GM13977 (cell line): ENCODE measurements around the gene AQP7.

ENCODE experiments used
- DNase-seq: peaks from one replicate; pipeline ENCODE4 v3.0.0; 2012; ENCODE audit warnings: low spot score
- CTCF ChIP-seq: IDR thresholded peaks from 2 replicates; pipeline ENCODE4 v1.5.1; 2012; ENCODE audit warnings: mild to moderate bottlenecking, control low read depth; ENCODE audit not compliant: insufficient read depth; ENCODE audit errors: extremely low read depth, missing control alignments
- in situ Hi-C: fragments of 300-500 bp; cut with MboI; formaldehyde crosslinking; loops from one replicate; pipeline ENCODE4 v1.12.0; 2022; ENCODE audit warnings: low sequenced_read_pairs, low pct_unique_long_range_greater_than_20kb, mixed read lengths, inconsistent platforms; ENCODE audit not compliant: unreplicated experiment

AQP7 gene

GRCh38 chr9:33439731-33440130 lies 37.4 kb upstream of the AQP7 start:
- no peak for DNase-seq
- TF ChIP-seq CTCF = no peak
- in situ Hi-C loops = no loop called here

- in situ Hi-C loops = no loop called here
- no peak for DNase-seq
These were observed 36.7 kb upstream of the AQP7 start for GRCh38 chr9:33438926-33439680.

DNA sequence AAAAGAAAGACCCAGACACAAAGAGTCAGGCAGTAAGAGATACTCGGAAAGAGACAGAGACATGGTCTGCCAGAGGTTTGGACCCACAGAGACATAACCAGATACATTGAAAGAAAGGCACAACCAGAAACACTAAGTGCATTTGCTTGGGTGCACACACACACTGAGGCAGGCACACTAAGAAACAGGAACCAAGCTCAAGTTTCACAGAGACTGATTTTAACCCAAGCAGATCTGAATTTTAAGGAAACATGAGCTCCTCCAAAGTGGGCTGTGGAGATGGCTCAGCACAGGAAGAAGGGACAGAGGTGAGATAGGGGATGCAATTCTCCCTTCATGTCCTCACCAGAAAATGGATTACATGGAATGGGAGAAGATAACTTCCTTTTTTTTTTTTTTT lies 35.5 kb upstream of the AQP7 start:
- TF ChIP-seq CTCF = no peak
- in situ Hi-C loops = no loop called here
- DNase-seq = no peak

More at GRCh38 chr9:33438926-33439680, 36.7 kb upstream of the AQP7 start:
- TF ChIP-seq CTCF = no peak

GRCh38 chr9:33437205-33437604 lies 34.8 kb upstream of the AQP7 start:
- in situ Hi-C loops = no loop called here
- DNase-seq = no peak
- no peak for TF ChIP-seq CTCF

GRCh38 chr9:33436445-33436844 lies 34.1 kb upstream of the AQP7 start:
- TF ChIP-seq CTCF = no peak
- no peak for DNase-seq
- in situ Hi-C loops = no loop called here

- no peak for TF ChIP-seq CTCF
- in situ Hi-C loops = no loop called here
- no peak for DNase-seq
These were observed 33.5 kb upstream of the AQP7 start for GRCh38 chr9:33435821-33436277.
